ENCODE measurements around the gene AEN. TPM values are rescaled to one million over a fixed set of nuclear protein-coding genes. Genes with fewer than 3 reads are reported as not detected.

The AEN gene
- total RNA-seq, 1 experiment from 2014 or later = 183 TPM

DNA sequence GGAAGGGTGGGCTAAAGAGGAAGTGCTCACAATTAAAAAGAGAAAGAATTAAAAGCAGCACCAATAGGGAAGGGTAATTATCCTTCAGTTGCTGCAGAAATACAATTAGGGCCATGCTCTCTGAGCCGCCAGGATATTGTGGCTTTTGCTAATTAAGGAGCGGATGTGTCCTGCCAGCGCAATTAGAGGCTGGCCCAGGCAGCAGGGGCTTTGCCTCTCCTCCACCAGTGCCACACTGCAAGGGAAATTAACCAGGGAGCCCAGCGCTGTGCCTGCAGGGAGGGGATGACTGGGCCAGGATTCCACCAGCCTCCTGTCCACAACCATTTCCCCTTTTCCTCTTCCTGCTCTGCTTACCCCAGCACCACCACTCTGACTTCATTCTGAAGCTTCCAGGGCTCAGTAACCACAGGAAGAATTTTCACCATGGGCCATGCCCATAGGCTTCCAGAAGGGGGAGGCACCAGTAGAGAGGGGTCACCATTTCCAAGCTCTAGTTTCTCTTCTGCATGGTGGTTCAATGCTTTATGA lies 10.4 kb upstream of the AEN start (continued):
- no peak for TF ChIP-seq GABPB1 (CRISPR knock-in tag; IDR thresholded peaks at IDR 0.05)

DNA sequence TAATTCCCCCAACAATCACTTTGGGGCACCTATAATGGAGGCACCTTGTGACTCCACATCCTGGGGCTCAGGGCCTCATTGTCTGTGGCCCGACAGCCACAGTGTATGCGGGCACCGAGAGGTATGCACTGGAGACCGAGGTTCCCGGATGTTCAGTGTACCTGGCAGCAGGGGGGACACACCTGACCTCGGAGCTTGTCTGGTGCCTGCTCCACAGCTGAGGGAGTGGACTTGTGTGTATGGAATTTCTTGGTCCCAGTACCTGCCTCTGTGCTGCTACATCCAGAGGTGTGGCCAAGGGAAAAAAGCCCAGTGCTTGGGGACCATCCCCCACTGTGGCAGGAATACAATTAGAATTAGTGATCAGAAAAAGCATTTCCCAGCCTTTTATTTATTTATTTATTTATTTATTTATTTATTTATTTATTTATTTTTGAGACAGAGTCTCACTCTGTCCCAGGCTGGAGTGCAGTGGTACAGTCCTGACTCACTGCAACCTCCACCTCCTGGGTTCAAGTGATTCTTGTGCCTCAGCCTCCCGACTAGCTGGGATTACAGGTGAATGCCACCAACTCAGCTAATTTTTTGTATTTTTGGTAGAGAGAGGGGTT lies 8.8 kb upstream of the AEN start:
- CTCF ChIA-PET = interaction anchor here (1.0 to 2.9 kb wide), 3 partner anchors 8 to 145 kb away, joined by 3 to 13 read pairs (median 8); partner anchors contain the start of genes MRPL46 and MRPS11
- H3K27me3 Mint-ChIP-seq (ENCODE audit: low read depth) = peaks cover 64% of the 10 kb centered on the region
- H3K9me3 Mint-ChIP-seq = no peaks in the 10 kb centered on the region
- peaks cover 80% of the 10 kb centered on the region for H3K4me1 Mint-ChIP-seq
- no peaks in the 10 kb centered on the region for H3K36me3 Mint-ChIP-seq
- TF ChIP-seq, protein P1, sequence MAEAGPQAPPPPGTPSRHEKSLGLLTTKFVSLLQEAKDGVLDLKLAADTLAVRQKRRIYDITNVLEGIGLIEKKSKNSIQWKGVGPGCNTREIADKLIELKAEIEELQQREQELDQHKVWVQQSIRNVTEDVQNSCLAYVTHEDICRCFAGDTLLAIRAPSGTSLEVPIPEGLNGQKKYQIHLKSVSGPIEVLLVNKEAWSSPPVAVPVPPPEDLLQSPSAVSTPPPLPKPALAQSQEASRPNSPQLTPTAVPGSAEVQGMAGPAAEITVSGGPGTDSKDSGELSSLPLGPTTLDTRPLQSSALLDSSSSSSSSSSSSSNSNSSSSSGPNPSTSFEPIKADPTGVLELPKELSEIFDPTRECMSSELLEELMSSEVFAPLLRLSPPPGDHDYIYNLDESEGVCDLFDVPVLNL (CRISPR knock-in tag; IDR thresholded peaks at IDR 0.05; ENCODE audit: borderline replicate concordance, low read depth) = no peak
- no peak for TF ChIP-seq ZNF121 (CRISPR knock-in tag; IDR thresholded peaks at IDR 0.05)
- TF ChIP-seq ZNF317 (CRISPR knock-in tag; IDR thresholded peaks at IDR 0.05; ENCODE audit: borderline replicate concordance, low read depth) = no peak
- TF ChIP-seq TEAD1 (CRISPR knock-in tag; IDR thresholded peaks at IDR 0.05) = no peak
- no peak for TF ChIP-seq ZNF138 (CRISPR knock-in tag; conservative IDR thresholded peaks at IDR 0.05)
- no peak for TF ChIP-seq ZNF671 (CRISPR knock-in tag; IDR thresholded peaks at IDR 0.05)
- no peak for TF ChIP-seq ATF1 (CRISPR knock-in tag; IDR thresholded peaks at IDR 0.05)
- TF ChIP-seq PRDM15 (CRISPR knock-in tag; IDR thresholded peaks at IDR 0.05) = no peak
- no peak for TF ChIP-seq ZNF263 (CRISPR knock-in tag; IDR thresholded peaks at IDR 0.05; ENCODE audit: low read depth)
- TF ChIP-seq, protein P2, sequence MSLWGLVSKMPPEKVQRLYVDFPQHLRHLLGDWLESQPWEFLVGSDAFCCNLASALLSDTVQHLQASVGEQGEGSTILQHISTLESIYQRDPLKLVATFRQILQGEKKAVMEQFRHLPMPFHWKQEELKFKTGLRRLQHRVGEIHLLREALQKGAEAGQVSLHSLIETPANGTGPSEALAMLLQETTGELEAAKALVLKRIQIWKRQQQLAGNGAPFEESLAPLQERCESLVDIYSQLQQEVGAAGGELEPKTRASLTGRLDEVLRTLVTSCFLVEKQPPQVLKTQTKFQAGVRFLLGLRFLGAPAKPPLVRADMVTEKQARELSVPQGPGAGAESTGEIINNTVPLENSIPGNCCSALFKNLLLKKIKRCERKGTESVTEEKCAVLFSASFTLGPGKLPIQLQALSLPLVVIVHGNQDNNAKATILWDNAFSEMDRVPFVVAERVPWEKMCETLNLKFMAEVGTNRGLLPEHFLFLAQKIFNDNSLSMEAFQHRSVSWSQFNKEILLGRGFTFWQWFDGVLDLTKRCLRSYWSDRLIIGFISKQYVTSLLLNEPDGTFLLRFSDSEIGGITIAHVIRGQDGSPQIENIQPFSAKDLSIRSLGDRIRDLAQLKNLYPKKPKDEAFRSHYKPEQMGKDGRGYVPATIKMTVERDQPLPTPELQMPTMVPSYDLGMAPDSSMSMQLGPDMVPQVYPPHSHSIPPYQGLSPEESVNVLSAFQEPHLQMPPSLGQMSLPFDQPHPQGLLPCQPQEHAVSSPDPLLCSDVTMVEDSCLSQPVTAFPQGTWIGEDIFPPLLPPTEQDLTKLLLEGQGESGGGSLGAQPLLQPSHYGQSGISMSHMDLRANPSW (CRISPR knock-in tag; conservative IDR thresholded peaks at IDR 0.05; ENCODE audit: low read depth) = no peak
- no peak for TF ChIP-seq TCF7 (CRISPR knock-in tag; IDR thresholded peaks at IDR 0.05; ENCODE audit: low read depth)
- TF ChIP-seq, protein P3, sequence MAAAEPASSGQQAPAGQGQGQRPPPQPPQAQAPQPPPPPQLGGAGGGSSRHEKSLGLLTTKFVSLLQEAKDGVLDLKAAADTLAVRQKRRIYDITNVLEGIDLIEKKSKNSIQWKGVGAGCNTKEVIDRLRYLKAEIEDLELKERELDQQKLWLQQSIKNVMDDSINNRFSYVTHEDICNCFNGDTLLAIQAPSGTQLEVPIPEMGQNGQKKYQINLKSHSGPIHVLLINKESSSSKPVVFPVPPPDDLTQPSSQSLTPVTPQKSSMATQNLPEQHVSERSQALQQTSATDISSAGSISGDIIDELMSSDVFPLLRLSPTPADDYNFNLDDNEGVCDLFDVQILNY (CRISPR knock-in tag; IDR thresholded peaks at IDR 0.05) = no peak
- no peak for TF ChIP-seq FOXJ3 (CRISPR knock-in tag; IDR thresholded peaks at IDR 0.05; ENCODE audit: borderline replicate concordance)
- H3K4me3 Mint-ChIP-seq = peak overlapping the region; percentile 36
- no peak for DNase-seq (ENCODE audit: low spot score)
- ATAC-seq = peak; percentile 1; the same call in 1 of the 2 replicates
- H3K27ac Mint-ChIP-seq = peak overlapping the region; percentile 89
- POLR2A ChIA-PET = interaction anchor here (1.3 kb wide), 1 partner anchor 156 kb away, joined by 3 read pairs; no protein-coding TSS in a partner anchor
